GM12874 (cell line): ENCODE results near the gene PAPPA2.

Experiments used
- TF ChIP-seq, protein P1 (sequence below): IDR thresholded peaks from 2 replicates; pipeline ENCODE4 v1.5.1; 2011; ENCODE audit warnings: low read depth, mild to moderate bottlenecking, control low read depth, low read length, moderate library complexity; ENCODE audit not compliant: insufficient read depth

The PAPPA2 gene

DNA sequence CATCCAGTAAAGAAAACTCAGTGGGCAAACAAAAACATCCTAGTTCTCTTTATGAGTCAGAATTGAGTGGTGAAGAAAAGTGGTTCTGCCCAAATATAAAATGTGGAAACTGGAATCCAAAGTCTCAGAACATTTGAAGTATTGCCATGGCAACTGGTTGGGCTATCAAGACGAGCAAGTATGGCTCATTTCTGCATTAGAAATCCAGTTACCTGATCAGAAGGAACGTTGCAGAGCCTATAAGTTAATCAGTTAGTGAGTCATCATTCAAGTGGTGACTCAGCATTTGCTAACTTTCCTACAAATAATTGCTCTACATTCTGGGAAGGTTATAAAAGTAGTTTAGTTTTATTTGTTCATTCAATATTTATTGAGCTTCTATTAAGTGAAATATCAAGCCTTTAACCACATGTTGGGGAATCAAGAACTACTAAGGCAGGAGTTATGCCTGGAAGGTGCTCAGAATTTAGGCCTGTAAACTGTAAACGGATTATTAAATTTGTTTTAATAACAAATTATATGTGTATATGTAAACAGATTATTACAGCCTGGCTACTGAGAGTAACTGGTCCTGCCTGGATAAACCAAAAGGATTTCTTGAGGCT lies 104.3 kb downstream of the PAPPA2 start:
- TF ChIP-seq, protein P1, sequence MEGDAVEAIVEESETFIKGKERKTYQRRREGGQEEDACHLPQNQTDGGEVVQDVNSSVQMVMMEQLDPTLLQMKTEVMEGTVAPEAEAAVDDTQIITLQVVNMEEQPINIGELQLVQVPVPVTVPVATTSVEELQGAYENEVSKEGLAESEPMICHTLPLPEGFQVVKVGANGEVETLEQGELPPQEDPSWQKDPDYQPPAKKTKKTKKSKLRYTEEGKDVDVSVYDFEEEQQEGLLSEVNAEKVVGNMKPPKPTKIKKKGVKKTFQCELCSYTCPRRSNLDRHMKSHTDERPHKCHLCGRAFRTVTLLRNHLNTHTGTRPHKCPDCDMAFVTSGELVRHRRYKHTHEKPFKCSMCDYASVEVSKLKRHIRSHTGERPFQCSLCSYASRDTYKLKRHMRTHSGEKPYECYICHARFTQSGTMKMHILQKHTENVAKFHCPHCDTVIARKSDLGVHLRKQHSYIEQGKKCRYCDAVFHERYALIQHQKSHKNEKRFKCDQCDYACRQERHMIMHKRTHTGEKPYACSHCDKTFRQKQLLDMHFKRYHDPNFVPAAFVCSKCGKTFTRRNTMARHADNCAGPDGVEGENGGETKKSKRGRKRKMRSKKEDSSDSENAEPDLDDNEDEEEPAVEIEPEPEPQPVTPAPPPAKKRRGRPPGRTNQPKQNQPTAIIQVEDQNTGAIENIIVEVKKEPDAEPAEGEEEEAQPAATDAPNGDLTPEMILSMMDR, result no peak

DNA sequence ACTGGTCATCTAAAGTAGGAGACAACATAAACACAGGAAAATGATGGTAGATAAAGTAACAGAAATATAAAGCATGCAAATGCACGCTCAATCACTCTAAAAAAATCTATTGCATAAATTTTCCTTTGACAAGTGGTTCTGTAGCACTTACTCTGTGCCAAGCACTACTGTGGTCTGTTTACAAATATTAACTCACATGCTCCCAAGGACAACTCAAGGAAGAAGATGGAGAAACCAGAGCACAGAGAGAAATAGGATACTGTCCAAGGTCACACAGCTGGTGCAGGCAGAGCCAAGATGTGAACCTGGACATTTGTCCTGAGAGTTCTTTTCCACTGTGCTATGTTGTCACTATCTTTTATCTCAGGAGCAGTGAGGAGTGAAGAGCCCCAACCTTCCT lies 105.2 kb downstream of the PAPPA2 start:
- TF ChIP-seq, protein P1, result no peak

DNA sequence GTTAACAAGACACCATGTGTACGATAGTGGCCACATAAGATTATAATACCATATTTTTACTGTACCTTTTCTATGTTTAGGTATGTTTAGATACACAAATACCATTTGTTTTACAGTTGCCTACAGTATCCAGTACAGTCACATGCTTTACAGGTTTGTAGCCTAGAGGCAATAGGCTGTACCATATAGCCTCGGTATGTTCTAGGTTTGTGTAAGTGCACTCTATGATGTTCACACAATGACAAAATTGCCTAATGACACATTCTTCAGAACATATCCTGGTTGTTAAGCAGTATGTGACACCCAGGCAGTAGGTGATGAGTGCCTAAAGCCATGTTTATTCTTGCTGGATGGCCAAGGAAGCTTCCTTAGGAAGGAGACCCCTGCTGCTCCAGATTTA lies 111.8 kb downstream of the PAPPA2 start:
- TF ChIP-seq, protein P1, result no peak

GRCh38 chr1:176575991-176576390 lies 113.0 kb downstream of the PAPPA2 start:
- TF ChIP-seq, protein P1, result no peak

- TF ChIP-seq, protein P1, result no peak
These were observed 113.7 kb downstream of the PAPPA2 start for GRCh38 chr1:176576670-176577069.

GRCh38 chr1:176577646-176578197 lies 114.7 kb downstream of the PAPPA2 start:
- TF ChIP-seq, protein P1, result no peak

GRCh38 chr1:176579087-176579486 lies 116.1 kb downstream of the PAPPA2 start:
- TF ChIP-seq, protein P1, result no peak
